GM21825 (cell line): Measurements from ENCODE around the gene DCC.

Source experiments
- ATAC-seq: cut with Tn5 transposase; IDR thresholded peaks from one replicate; pipeline ENCODE4 v1.9.1; 2021; ENCODE audit warnings: mild to moderate bottlenecking, moderate library complexity; ENCODE audit not compliant: unreplicated experiment

DCC gene

GRCh38 chr18:52415131-52415530, 75.1 kb downstream of the DCC start:
- ATAC-seq, result no peak

GRCh38 chr18:52422985-52423601, 83.1 kb downstream of the DCC start:
- no peak for ATAC-seq

- no peak for ATAC-seq
Observed at GRCh38 chr18:52426041-52426440, 86.0 kb downstream of the DCC start.

DNA sequence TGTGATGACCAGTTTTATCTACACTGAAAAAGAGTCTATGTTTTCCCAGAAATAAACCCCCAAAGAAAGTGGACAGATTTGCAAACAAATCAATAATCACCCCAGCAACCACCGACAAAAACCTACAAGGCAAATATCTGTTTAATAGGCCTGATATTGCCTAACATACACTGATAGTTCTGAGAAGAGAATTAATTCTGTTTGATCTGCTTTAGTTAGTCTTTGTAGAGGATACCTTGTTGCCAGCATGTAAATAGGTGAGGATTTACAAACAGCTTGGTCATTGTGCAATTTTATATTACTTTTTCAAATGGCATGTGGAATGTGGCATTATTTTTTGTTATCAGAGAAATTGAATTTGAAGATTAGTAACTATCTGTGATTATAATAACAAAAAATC, 86.5 kb downstream of the DCC start:
- no peak for ATAC-seq

DNA sequence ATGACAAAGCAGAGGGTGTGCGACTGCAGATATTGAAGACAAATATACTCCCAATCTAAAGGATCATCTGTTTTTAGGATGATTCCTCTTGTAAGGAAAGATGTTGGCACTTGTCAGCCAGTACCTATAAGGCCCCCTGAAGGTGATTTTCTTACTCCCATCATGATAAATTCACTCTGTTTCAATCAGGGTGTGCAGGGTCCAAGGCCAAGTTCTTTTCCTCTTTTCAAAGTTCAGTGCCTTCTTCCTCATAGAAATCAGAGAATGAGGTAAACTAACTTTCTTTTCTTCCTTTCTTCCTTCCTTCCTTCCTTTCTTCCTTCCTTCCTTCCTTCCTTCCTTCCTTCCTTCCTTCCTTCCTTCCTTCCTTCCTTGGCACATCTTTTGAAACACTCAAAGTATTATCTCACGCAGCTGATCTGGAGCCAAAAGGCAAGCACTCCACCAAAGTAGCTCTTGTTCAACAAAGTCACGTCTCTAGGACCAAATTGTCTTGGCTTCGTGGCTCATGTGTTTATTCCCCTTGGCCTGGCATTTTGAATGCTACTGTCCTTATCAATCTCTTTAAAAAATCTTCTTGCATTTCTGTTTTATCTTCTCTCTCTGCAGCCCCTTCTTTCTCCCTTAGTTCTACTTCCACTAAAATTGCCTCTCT, 87.7 kb downstream of the DCC start:
- ATAC-seq, result no peak

DNA sequence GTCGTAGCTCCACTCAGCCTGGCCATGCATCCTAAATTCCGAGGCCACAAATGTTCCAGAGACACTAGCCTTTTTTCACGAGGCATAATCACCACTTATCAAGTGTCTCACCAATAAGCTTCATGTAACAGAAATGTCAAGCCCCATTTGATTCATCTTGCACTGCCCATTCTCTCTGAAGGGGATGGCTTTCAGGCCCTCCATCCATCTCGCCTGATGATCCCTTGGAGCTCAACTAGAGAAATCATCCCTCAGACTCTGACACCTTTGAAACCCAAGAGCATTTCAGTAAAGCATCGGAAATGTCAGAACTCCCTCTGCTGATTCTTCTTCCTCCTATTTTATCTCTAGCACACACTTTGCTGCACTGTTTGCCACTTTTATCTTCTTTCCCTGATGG, 91.7 kb downstream of the DCC start:
- ATAC-seq, result no peak

GRCh38 chr18:52433797-52434196, 93.8 kb downstream of the DCC start:
- ATAC-seq, result no peak

DNA sequence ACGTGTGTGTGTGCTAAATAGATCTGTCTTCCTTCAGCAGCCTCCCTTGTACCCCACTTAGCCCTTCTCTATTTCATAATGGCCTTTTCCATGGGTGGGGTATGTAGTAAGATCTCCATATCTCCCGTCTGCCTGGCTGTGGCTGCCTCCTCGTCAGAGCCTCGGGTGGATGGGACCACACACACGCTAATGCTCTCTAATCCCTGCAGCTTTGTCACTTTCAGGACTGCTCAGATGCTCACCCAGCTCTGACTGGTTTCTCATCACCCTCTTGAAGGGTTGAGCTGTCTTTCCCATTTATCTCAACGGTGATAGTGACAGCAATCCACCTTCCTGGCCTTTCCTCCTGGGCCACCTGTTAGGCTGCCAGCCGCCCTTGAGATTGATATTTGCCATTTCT, 95.3 kb downstream of the DCC start:
- ATAC-seq, result no peak

DNA sequence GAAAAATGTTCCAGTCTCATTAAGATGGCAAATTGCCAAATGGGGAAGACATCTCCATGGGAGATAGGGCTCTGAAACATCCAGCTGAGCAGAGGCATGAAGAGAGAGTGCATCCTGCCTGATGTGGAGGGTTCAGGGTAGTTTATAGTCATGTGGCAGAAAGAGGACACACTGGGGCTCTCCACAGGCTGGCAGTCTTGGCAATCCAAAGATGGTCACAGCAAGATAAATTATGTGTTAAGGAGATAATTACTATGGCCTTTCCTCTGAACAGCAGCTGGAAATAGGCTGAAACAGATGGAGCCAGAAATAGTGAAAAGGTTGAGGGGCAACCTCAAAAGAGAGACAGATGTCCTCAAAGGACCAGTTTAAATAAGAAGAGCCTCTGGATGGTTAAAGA, 97.2 kb downstream of the DCC start:
- no peak for ATAC-seq

DNA sequence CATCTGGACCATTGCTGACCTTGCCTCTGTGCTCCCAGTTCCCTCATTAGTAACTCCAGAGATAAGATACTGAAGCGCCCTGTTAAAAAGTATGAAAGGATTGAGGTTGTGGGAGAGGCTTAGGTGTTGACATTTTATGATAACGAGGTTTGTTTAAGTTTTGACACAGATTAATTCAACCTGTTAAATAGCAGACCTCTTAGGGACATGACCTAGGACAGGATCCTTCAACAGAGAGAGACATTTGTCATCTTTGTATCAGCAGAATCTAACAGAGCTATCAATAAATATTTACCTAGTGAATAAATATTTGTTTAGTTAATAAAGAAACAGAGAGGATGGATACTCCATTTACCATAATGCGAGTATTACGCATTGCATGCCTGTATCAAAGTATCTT, 99.5 kb downstream of the DCC start:
- no peak for ATAC-seq

DNA sequence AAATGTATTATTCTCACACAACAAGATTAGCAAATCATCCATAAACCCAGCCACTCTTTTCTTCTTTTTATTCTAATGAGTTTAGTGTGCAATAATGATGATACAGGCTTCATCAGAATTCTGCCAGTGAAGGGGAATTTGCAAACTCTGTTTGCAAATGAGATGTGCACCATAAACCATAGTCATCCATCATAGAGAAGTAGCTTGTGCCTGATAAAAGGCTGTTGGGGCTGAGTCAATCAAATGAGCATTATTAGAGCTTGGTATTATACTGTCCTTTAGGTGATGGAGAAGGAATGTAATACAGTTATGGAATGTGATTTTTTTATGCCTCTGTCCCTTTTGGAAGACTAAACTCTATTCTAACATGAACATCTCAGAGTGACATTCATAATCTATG, 101.8 kb downstream of the DCC start:
- ATAC-seq, result no peak

- ATAC-seq, result no peak
Observed at GRCh38 chr18:52442686-52443085, 102.7 kb downstream of the DCC start.

DNA sequence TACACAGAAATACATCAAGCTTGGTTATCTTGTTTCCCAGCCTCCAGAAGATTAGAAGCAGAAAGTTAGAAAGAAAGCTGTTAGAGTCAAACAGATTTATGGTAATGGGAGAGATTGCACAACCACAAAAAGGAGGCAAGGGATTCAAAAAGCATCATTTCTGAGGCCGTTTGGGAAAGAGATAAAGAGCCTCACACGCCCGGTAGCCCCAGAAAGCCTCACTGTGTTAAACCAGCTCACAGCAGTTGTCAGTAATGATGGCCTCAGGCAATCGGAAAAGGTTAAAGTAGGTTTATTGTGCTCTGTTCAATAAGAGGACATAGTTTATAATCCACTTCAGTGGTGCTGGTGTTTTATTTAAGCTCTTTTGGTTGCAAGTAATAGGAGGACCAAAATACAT, 111.3 kb downstream of the DCC start:
- no peak for ATAC-seq

DNA sequence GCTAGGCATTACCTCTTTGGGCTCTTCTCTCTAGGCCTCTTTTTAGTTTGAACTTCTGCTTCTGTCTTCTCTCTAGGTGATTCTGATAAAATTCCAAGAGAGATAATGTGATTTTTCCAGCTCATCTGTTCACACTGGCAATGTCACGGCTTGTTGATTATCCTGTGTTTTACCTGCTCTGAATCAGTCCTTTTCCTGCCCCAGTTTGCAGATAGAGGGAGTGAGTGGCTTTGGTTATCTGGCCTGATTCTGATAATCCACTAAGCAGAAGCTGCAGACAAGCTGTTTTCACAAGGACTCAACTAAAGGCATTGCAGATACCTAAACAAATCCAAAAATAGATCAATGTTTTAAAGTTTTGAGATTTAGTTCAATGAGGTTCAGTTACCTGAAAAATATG, 111.9 kb downstream of the DCC start:
- no peak for ATAC-seq

DNA sequence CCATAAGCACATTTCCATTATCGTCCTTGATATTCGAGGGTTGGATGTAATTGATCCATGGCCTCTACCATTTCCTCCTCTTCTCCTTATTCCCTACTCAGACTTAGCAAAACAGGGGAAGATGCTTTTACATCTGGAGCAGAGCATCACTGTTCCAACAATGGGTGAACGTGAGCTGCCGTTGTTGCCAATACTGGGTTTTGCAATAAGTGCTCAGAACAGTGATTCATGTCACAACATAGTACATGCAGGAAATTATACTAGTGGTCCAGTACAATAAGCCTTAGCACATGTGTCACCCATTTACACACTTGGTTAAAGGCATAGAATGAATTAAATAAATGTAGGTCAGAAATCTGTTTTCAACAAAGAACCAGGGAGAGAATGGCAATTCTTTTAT, 112.4 kb downstream of the DCC start:
- ATAC-seq, result no peak

- ATAC-seq, result no peak
Observed at GRCh38 chr18:52459890-52460289, 119.9 kb downstream of the DCC start.

GRCh38 chr18:52462853-52463252, 122.9 kb downstream of the DCC start:
- ATAC-seq, result no peak

DNA sequence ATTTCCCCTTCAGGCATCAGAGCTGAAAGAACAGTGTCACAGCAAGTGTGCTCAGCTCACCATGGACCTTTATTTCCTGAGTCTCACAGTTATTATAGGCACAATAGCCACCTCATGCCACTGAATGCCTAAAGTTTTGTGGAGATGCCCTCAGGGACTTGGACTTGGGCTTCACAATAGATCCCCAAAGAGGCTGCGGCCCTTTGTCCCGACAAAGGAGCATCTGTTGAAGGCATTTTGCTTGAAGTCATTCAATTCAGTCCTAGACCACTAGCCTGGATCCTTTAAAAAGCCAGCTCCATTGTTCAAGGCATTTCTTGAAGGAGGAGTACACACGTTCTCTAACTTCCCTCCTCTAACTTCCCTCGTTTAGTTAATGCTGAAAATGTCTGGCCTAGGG, 125.4 kb downstream of the DCC start:
- ATAC-seq, result no peak

DNA sequence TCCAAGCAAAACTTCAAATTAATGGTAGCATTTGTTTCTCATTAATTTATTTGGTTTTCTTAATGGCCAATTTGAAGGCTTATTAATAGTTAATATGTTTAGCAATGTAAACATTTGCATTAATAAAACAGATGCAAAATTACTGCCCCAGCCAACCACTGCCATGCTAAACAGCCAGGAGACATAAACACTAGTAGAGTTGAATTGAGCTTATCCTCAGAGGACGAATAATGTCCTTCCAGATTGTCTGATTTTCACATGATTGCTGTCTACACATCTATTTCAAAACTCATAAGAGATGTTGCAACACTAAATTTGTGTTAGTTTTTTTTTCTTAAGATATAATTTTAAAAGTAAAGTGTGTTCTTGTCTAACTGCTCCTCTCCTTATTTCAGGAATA, 128.5 kb downstream of the DCC start:
- no peak for ATAC-seq

DNA sequence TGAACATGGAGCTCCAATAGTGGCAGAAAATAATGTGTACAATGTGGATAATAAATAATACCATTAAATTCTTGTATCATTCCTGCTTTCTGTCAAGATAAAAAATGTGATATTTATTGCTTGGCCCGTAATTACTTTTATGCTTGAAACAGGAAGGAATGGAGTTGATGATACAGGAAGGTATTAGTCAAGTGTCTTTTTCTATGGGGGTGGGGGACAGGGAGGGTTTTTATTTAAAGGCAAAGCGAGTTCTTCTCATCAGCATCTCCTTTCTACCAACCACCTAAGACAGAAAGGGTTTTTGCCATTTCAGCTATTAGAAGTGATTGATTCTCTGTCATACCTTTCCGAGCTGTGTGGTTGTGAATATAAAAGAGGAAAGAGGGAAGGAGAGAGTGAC, 135.3 kb downstream of the DCC start:
- ATAC-seq, result no peak

DNA sequence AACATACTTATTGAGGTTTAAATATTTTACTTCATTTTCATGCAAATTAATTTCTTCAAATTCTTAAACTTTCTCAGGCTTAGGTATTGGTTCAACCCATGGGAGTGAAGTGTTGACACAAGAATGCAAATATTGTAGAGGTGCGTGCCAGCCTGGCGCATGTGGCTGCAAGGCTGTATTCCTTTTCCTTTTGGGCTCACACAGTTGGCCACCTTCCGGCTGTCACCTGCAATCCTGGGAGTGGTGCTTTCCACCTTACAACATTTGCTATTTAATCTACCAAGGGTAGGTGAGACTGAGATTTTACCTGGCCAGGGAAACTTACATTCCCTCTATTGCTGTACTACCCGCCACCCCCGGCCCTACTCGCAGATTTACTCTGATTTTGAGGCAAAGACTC, 141.1 kb downstream of the DCC start:
- ATAC-seq, result no peak

DNA sequence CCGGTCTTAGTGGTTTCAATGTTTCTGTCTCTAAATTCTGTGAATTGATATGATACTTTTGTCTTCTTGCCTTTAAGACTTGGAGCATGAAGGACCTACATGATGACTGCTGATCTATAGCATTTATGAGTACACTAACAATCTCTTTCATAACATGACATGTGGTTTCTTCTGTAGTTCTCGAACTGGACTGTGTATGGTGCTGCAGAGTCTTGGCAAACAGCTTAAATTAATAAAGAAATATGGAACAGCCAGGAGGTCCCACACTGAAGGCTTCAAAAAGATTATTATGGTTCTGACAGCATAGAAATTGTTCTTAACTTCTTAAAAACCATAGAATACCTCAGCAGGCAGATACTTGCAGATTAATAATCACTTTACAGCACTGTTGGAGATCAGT, 145.0 kb downstream of the DCC start:
- ATAC-seq, result no peak

DNA sequence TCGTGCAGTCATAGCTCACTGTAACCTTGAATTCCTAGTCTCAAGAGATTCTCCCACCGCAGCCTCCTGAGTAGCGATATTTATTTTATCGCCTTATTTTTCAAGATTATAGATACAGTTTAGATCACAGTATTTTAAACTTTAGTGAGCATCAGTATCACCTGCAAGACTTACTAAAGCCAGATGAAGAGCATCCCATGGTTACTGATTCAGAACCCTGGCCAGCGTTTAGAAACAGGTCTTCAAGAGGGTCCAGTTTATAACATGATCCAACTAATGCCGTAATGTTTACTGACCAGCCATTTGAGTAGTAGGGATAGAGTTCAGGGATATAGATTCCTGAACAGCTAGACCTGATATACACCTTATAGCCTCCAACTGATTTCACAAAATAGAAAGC, 146.1 kb downstream of the DCC start:
- no peak for ATAC-seq
